ENCODE data around the gene HSD11B1L.

- TF ChIP-seq EZH2 (IDR thresholded peaks at IDR 0.05), result no peak
- no peak for TF ChIP-seq POLR2AphosphoS5 (IDR thresholded peaks at IDR 0.05; ENCODE audit: borderline replicate concordance, low read depth, low read length)
- TF ChIP-seq FOXP2 (optimal IDR thresholded peaks at IDR 0.05; ENCODE audit: control extremely low read depth, extremely low read length, insufficient read depth), result no peak
Observed at GRCh38 chr19:5684694-5685430, 4.0 kb downstream of the HSD11B1L start.

All from SK-N-MC (cell line).